Heart right ventricle (tissue), 16 donors: Measurements from ENCODE around the gene GSE1. TPM values are rescaled to one million over a fixed set of nuclear protein-coding genes. Genes with fewer than 3 reads are reported as not detected.

ENCODE experiments used
- ATAC-seq, 8 donors: fragments of 200-7000 bp; cut with Tn5 transposase; one replicate each; pipeline ENCODE4 v1.9.1; 2020; ENCODE audit warnings: mild to moderate bottlenecking in 8 of 8, moderate library complexity in 8 of 8, moderate number of reproducible peaks in 1 of 8
- DNase-seq, 2 donors: peaks; one replicate each; pipeline ENCODE4 v3.0.0-alpha.2; 2020
- H3K27ac ChIP-seq, 10 donors: fragments of 200-600 bp; sonication (generic) in 2 of 10; one replicate each; pipeline versions ENCODE4 v1.5.0 to v1.8.0; 2020 to 2022; ENCODE audit warnings: mild to moderate bottlenecking in 3 of 10
- H3K27me3 ChIP-seq, 7 donors: fragments of 200-600 bp; one replicate each; pipeline ENCODE4 v1.8.0; 2021 to 2022; ENCODE audit warnings: mild to moderate bottlenecking in 2 of 7
- H3K36me3 ChIP-seq, 9 donors: fragments of 200-600 bp; sonication (generic) in 1 of 9; one replicate each; pipeline versions ENCODE4 v1.5.0 to v1.8.0; 2020 to 2022; ENCODE audit warnings: mild to moderate bottlenecking in 2 of 9
- H3K4me1 ChIP-seq, 9 donors: fragments of 200-600 bp; sonication (generic) in 1 of 9; one replicate each; pipeline versions ENCODE4 v1.5.0 to v1.8.0; 2020 to 2022; ENCODE audit warnings: mild to moderate bottlenecking in 4 of 9
- H3K4me3 ChIP-seq, 10 donors: fragments of 200-600 bp; sonication (generic) in 2 of 10; one replicate each; pipeline versions ENCODE4 v1.5.0 to v1.8.0; 2020 to 2022; ENCODE audit warnings: mild to moderate bottlenecking in 7 of 10, moderate library complexity in 2 of 10
- H3K9me3 ChIP-seq, 11 donors: fragments of 200-600 bp in 10 of 11; sonication (generic) in 2 of 11; one replicate each; pipeline versions ENCODE4 v1.5.0 to v1.8.0; 2013 to 2022; ENCODE audit warnings: mild to moderate bottlenecking in 2 of 11, control low read depth in 1 of 11, moderate library complexity in 1 of 11
- CTCF ChIP-seq, 9 donors: fragments of 200-600 bp; sonication (generic) in 2 of 9; IDR thresholded peaks; one replicate each; pipeline versions ENCODE4 v1.5.0 to v1.8.0; 2021 to 2022; ENCODE audit warnings: antibody characterized with exemption in 9 of 9, mild to moderate bottlenecking in 5 of 9, moderate library complexity in 1 of 9
- WGBS, 2 donors: extraction: QIAGEN DNeasy Blood & Tissue Kit; methylation state at CpG; one replicate each; pipeline ENCODE4 v1.1.7; 2013; ENCODE audit warnings: inconsistent platforms in 1 of 2; 5-methylcytosine and 5-hydroxymethylcytosine counted together
- intact Hi-C, 10 donors: fragments of 100-400 bp; cut with DNase I; formaldehyde crosslinking; loops; one replicate each; pipeline versions ENCODE4 v1.11.1 to v1.14.2; 2022
- polyA plus RNA-seq, 2 donors: library from polyadenylated mRNA; stranded (reverse); fragments of 200-250 nt; gene quantifications; one replicate each; pipeline ENCODE4 v1.2.3, GENCODE V29; 2013
- total RNA-seq, 10 donors: library from RNA; stranded (reverse); fragmentation: NEBNext Ultra II Directional in 3 of 10; extraction: Animal tissue kit (Norgen Biotek cat#: 25700) in 3 of 10; gene quantifications; one replicate each; pipeline versions ENCODE4 v1.2.1 to v1.2.4, GENCODE V29; 2021 to 2023
- donor health status: Arrhythmogenic right ventricular cardiomyopathy.
- donor health status: ischemic (EF 13 %, LVEDD 7.1; RV severe dilation, severe dysfunction).
- donor health status: healthy with polysubstance abuse.
- donor health status: DM: no; HTN: yes; CAD: no.
- donor health status: DM: no; HTN: no; CAD: no.
- donor health status: ischemic (EF 25% LVEDD 6.9; RV normal size, moderate dysfunction).
- donor health status: ischemic (EF 25% LVEDD 5.7; RV mildly dilated, moderate dysfunction).
- donor health status: healthy.
- donor health status: DM: yes; HTN: yes; CAD: no.
- donor health status: Ischemic cardiomyopathy.
- donor health status: ischemic (EF 35%, LVEDD 5.7; RV mildly dilated, moderate dysfunction).
- donor health status: nonischemic (EF 11% LVEDD 7.7; RV severe dilation, severe dysfunction).
- donor health status: DM: yes; HTN: yes; CAD: no.
- donor health status: PGD.
- donor health status: ischemic (EF 29% LVEDD 5.4; RV normal size, mild dysfunction).
- donor health status: nonischemic (EF 23%, LVEDD 6.1; RV moderate dilation, normal function).

The GSE1 gene
- total and polyA plus RNA-seq, 12 donors = 15.6 to 53.2 (median 32.6) TPM

GRCh38 chr16:85682516-85682915, 69.4 kb downstream of the GSE1 start:
- no peaks in the 10 kb centered on the region for H3K27me3 ChIP-seq
- ATAC-seq (no peak), DNase-seq (no peak)
- H3K4me3 ChIP-seq = no peak overlapping the region
- peaks cover 0 to 19% (median 0%) of the 10 kb centered on the region in 9 donors for H3K36me3 ChIP-seq
- H3K4me1 ChIP-seq = peaks cover 0 to 4% (median 0%) of the 10 kb centered on the region in 9 donors
- TF ChIP-seq CTCF (IDR thresholded peaks at IDR 0.05) = no peak
- 92 to 93% methylated on average over 9 of the region's 9 CpGs for WGBS, 2 donors
- no peak overlapping the region for H3K27ac ChIP-seq
- intact Hi-C loops = no loop called here
- no peaks in the 10 kb centered on the region for H3K9me3 ChIP-seq

DNA sequence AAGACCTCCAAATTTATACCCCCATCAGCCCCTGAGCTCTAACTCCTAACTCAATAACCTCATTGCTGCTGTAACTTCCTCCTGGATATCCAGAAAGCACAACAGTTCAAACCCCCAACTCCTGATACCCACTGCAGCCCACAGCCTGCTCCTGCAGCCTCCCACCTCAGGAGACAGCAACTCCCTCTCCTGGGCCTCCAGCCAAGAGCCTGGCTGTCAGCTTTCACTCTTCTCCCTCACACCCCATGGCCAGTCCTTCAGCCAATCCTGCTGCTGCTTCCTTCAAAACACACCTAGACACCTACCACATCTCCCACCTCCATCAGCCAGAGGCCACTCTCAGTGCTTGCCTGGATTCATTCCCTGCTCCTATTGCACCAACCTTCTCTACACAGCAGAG, 70.2 kb downstream of the GSE1 start:
- Histone ChIP-seq H3K9me3 (no peaks in the 10 kb centered on the region), H3K27ac (no peak overlapping the region), H3K4me1 (peaks cover 0 to 10% (median 4%) of the 10 kb centered on the region in 9 donors), H3K36me3 (peaks cover 0 to 10% (median 0%) of the 10 kb centered on the region in 9 donors), H3K4me3 (no peak overlapping the region), H3K27me3 (no peaks in the 10 kb centered on the region)
- DNase-seq (no peak), ATAC-seq (no peak)
- intact Hi-C loops = no loop called here
- TF ChIP-seq CTCF (IDR thresholded peaks at IDR 0.05) = no peak

DNA sequence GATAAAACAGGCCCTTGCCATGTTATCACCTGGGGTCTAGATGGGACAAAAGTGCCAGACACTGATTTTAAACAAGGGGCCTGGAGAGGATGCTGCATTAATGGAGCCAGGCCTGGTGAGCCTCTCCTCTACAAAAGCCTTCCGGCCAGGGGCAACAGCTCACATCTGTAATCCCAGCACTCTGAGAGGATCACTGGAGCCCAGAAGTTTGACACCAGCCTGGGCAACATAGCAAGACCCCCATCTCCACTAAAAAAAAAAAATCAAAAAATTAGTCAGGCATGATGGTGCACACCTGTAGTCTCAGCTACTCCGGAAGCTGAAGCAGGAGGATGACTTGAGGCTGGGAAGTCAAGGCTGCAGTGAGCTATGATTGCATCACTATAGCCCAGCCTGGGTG, 72.1 kb downstream of the GSE1 start:
- no peaks in the 10 kb centered on the region for H3K9me3 ChIP-seq
- no peaks in the 10 kb centered on the region for H3K36me3 ChIP-seq
- peaks cover 0 to 6% (median 0%) of the 10 kb centered on the region in 7 donors for H3K27me3 ChIP-seq
- H3K27ac ChIP-seq = no peak overlapping the region
- H3K4me1 ChIP-seq = peaks cover 0 to 19% (median 13%) of the 10 kb centered on the region in 9 donors
- WGBS, 2 donors = 96 to 98% methylated on average over 2 of the region's 2 CpGs
- no peak for ATAC-seq
- H3K4me3 ChIP-seq = no peak overlapping the region
- intact Hi-C loops = no loop called here
- no peak for DNase-seq
- no peak for TF ChIP-seq CTCF (IDR thresholded peaks at IDR 0.05)

DNA sequence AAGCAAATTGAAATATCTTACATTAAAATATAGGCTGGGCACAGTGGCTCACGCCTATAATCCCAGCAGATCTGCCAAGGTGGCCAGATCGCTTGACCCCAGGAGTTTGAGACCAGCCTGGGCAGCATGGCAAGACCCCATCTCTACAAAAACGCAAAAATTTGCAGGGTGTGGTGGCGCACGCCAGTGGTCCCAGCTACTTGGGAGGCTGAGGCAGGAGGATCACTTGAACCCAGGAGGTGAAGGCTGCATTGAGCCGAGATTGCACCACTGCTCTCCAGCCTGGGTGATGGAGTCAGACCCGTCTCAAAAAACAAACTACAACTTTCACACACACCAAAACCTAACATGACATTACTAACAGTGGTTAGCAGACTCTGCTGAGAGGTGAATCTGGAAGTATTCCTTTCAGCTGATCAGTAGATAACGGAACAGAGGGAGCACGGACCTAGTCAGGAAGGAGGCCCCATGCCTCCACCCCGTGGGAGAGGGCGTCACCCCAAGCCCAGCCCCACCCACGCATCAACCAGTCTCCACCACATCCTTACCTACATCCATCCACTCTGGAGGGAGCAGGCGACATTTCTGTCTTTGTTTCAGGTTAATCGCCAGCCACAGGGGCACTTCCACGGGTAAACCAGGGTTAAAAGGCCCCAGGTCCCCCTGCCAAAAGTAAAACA, 73.9 kb downstream of the GSE1 start:
- ATAC-seq (no peak), DNase-seq (no peak)
- no peak for TF ChIP-seq CTCF (IDR thresholded peaks at IDR 0.05)
- Histone ChIP-seq H3K36me3 (no peaks in the 10 kb centered on the region), H3K27ac (no peak overlapping the region), H3K27me3 (peaks cover 0 to 6% (median 0%) of the 10 kb centered on the region in 7 donors), H3K4me3 (no peak overlapping the region), H3K4me1 (peaks cover 0 to 19% (median 13%) of the 10 kb centered on the region in 9 donors), H3K9me3 (no peaks in the 10 kb centered on the region)
- intact Hi-C loops = no loop called here
- 90 to 93% methylated on average over 14 to 15 of the region's 15 CpGs for WGBS, 2 donors
